ENCODE measurements around the gene IGFBP5.

IGFBP5 gene

DNA sequence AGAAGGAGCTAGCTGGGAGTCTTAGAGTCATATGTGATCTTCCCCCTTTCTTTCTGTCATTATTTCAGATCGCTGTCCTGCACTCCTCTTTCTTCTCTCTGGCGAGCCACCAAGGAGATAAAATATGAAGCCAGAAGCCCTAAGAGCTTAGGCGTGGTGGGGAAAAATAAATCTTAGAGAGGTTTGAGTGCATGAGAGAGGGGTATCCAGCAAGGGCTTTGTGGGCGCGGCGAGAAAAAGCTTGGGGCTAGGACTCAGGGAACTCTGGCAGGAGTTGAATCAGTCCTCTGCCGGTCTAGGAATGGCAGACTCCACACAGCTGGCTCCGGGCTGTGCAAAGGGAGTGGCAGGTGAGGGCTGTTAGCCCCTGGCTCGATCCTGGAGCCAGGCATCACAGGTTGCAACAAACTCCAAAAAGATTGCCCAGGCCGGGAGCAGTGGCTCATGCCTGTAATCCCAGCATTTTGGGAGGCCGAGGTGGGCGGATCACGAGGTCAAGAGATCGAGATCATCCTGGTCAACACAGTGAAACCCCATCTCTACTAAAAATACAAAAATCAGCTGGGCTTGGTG is 20.1 kb upstream of the IGFBP5 start:
- no peak overlapping the region for H3K4me3 ChIP-seq
- TF ChIP-seq, protein P1, sequence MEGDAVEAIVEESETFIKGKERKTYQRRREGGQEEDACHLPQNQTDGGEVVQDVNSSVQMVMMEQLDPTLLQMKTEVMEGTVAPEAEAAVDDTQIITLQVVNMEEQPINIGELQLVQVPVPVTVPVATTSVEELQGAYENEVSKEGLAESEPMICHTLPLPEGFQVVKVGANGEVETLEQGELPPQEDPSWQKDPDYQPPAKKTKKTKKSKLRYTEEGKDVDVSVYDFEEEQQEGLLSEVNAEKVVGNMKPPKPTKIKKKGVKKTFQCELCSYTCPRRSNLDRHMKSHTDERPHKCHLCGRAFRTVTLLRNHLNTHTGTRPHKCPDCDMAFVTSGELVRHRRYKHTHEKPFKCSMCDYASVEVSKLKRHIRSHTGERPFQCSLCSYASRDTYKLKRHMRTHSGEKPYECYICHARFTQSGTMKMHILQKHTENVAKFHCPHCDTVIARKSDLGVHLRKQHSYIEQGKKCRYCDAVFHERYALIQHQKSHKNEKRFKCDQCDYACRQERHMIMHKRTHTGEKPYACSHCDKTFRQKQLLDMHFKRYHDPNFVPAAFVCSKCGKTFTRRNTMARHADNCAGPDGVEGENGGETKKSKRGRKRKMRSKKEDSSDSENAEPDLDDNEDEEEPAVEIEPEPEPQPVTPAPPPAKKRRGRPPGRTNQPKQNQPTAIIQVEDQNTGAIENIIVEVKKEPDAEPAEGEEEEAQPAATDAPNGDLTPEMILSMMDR (IDR thresholded peaks at IDR 0.05), result no peak
- intact Hi-C loops (cut with DNase I; ENCODE audit: low total_unique reads), result no loop called here
- peak overlapping the region in 1 of 2 donors; percentile 54 for H3K27ac ChIP-seq
- H3K9me3 ChIP-seq, result no peaks in the 10 kb centered on the region
- H3K27me3 ChIP-seq, result no peaks in the 10 kb centered on the region
- no peaks in the 10 kb centered on the region for H3K36me3 ChIP-seq
- H3K4me1 ChIP-seq, result peaks cover 0 to 39% (median 27%) of the 10 kb centered on the region in 4 donors
- DNase-seq, result no peak

DNA sequence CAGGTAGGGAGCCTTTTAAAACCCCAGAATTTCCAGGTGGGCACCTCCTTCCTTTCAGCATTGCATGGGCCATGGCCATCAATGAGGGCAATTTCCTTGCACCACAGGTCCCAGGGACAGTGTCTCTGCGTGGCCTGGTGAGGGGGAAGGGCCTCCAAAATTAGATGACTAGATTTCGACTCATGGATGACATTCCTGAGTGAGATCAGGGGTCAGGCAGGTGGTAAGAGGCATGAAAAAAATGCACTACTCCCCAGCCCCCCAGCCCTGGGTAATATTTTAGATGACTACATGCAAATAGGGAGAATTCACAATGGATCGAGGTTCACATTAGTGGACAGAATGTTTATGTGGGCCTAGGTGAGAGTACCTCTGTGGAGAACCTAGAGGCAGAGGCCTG is 19.0 kb upstream of the IGFBP5 start:
- intact Hi-C loops (cut with DNase I; ENCODE audit: low total_unique reads), result no loop called here
- DNase-seq, result no peak
- Histone ChIP-seq H3K36me3 (no peaks in the 10 kb centered on the region), H3K9me3 (no peaks in the 10 kb centered on the region), H3K4me3 (no peak overlapping the region), H3K27me3 (no peaks in the 10 kb centered on the region), H3K27ac (peak overlapping the region; percentile 54 to 71), H3K4me1 (peaks cover 0 to 46% (median 30%) of the 10 kb centered on the region in 4 donors)
- TF ChIP-seq, protein P1 (IDR thresholded peaks at IDR 0.05), result no peak

GRCh38 chr2:216713691-216714336 is 18.5 kb upstream of the IGFBP5 start:
- Histone ChIP-seq H3K9me3 (no peaks in the 10 kb centered on the region), H3K4me3 (no peak overlapping the region), H3K4me1 (peaks cover 0 to 46% (median 30%) of the 10 kb centered on the region in 4 donors), H3K36me3 (no peaks in the 10 kb centered on the region), H3K27me3 (no peaks in the 10 kb centered on the region), H3K27ac (peak overlapping the region; percentile 54 to 71)
- intact Hi-C loops (cut with DNase I; ENCODE audit: low total_unique reads), result no loop called here
- DNase-seq, result peak; percentile 68 to 91
- TF ChIP-seq, protein P1 (IDR thresholded peaks at IDR 0.05), result no peak

- Histone ChIP-seq H3K27me3 (no peaks in the 10 kb centered on the region), H3K27ac (peak overlapping the region; percentile 63 to 68), H3K9me3 (no peaks in the 10 kb centered on the region), H3K4me3 (no peak overlapping the region), H3K4me1 (peaks cover 0 to 46% (median 28%) of the 10 kb centered on the region in 4 donors), H3K36me3 (no peaks in the 10 kb centered on the region)
- intact Hi-C loops (cut with DNase I; ENCODE audit: low total_unique reads), result no loop called here
- no peak for DNase-seq
- TF ChIP-seq, protein P1 (IDR thresholded peaks at IDR 0.05), result no peak
Observed at GRCh38 chr2:216711348-216711747, 16.0 kb upstream of the IGFBP5 start.

GRCh38 chr2:216710551-216711301 is 15.4 kb upstream of the IGFBP5 start:
- intact Hi-C loops (cut with DNase I; ENCODE audit: low total_unique reads), result no loop called here
- H3K9me3 ChIP-seq, result no peaks in the 10 kb centered on the region
- no peak overlapping the region for H3K4me3 ChIP-seq
- H3K4me1 ChIP-seq, result peaks cover 0 to 46% (median 28%) of the 10 kb centered on the region in 4 donors
- TF ChIP-seq, protein P1 (IDR thresholded peaks at IDR 0.05), result no peak
- H3K36me3 ChIP-seq, result no peaks in the 10 kb centered on the region
- H3K27me3 ChIP-seq, result no peaks in the 10 kb centered on the region
- H3K27ac ChIP-seq, result peak overlapping the region; percentile 63 to 68
- peak in 1 of 2 donors; percentile 63 for DNase-seq

Measured in tibial artery (tissue), 4 donors.